ENCODE data around the gene LRRC58.
"Not testable (repeated sequence)": the region's sequence is repeated elsewhere in the genome, so short reads cannot be mapped to it uniquely, and the experiment has no call there.

Gene LRRC58

DNA sequence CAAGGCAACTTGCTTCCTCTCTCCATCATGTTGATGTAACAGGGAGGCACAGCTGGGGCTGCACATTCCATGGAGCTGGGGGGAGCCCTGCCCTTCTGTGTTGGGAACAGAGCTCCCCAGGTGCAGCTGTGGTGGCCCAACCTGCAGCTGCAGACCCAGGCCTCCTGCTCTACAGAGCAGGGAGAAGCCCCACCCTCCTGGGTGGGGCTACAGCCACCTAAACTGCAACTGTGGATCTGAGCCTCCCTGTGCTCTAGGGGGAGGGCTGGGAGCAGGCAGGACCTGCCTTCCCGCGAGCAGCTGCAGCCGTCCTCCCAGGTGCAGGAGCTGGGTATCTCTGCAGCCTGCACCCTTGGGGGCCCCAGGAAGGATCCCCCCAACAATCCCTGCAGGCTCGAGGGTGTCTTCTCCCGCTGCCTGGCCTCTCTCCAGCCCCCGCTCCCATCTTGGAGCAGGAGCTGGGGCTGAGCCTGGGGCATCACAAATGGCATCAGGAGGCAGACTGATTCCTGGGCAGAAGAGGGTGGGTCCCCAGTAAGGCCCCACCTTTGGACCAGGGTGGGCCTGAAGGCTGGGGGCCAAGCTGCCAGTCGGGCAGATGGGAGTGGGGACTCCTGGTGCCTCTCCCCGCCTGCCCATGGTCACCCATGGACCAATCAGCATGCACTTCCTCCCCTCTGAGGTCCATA lies 7.4 kb downstream of the LRRC58 start:
- no peak overlapping the region for H3K4me3 ChIP-seq (ENCODE audit: low read length)
- DNase-seq (ENCODE audit: low read depth), result no peak
- TF ChIP-seq CTCF (conservative IDR thresholded peaks at IDR 0.05; ENCODE audit: low read length), result no peak

DNA sequence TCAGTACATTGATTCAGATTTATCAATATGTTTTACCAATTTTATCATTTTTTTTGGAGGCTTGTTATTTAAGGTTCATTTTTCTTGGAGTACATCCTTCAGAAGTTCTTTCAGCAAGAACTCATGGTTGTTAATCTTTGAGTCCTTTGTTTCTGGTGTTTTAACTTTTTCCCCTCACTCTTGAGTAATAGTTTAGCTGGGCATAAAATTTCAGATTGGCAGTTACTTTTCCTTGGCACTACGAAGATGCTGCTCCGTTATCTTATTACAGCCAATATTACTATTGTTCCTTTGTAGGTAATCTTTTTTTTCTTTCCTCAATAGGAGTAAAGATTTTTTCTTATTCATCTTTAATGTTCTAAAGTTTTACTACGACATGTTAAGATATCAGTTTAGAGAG lies 9.8 kb downstream of the LRRC58 start:
- DNase-seq (ENCODE audit: low read depth), result no peak
- H3K4me3 ChIP-seq (ENCODE audit: low read length), result no peak overlapping the region
- TF ChIP-seq CTCF (conservative IDR thresholded peaks at IDR 0.05; ENCODE audit: low read length), result no peak

DNA sequence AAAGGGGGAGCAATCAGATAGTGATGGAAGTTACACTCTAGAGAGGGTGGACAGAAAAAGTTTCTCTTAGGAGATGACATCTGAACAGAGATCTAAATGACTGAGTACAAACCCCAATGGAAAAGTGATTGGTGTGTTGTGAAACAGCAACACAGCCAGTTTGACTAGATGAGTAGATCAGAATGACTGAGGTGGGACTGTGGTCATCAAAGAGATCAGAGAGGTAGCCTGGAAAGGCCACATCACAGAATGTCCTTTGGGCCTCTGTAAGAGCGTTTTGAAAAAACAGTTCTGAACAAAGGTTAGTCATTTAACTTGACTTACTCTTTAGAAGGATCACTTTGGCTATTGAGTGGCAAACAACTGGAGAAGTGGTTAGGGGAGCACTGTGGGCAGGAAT lies 10.6 kb downstream of the LRRC58 start:
- TF ChIP-seq CTCF (conservative IDR thresholded peaks at IDR 0.05; ENCODE audit: low read length), result no peak
- DNase-seq (ENCODE audit: low read depth), result no peak
- no peak overlapping the region for H3K4me3 ChIP-seq (ENCODE audit: low read length)

- no peak for TF ChIP-seq CTCF (conservative IDR thresholded peaks at IDR 0.05; ENCODE audit: low read length)
- no peak for DNase-seq (ENCODE audit: low read depth)
- H3K4me3 ChIP-seq (ENCODE audit: low read length), result no peak overlapping the region
Observed at GRCh38 chr3:120332646-120333045, 16.5 kb downstream of the LRRC58 start.

DNA sequence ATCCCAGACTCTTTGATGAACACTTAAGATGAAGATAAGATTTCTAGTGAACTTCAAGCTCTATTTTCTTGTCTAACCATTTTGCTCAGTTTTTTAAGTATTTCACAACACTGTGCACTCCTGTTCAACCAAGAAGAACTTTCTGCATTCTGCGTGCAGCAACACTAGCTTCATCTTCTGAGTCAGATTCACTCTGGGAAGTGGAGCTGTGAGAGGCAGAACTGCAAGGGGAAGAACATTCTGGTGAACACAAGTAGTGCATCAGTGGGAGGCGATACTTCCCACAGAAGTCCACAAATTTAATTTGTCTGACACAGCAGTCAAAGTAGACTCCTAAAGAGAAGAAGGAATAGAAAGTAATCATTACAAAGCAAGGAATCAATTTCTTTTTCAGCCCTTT lies 18.1 kb downstream of the LRRC58 start:
- DNase-seq (ENCODE audit: low read depth), result no peak
- no peak for TF ChIP-seq CTCF (conservative IDR thresholded peaks at IDR 0.05; ENCODE audit: low read length)
- no peak overlapping the region for H3K4me3 ChIP-seq (ENCODE audit: low read length)

GRCh38 chr3:120326784-120327183 lies 22.4 kb downstream of the LRRC58 start:
- no peak for TF ChIP-seq CTCF (conservative IDR thresholded peaks at IDR 0.05; ENCODE audit: low read length)
- DNase-seq (ENCODE audit: low read depth), result no peak
- no peak overlapping the region for H3K4me3 ChIP-seq (ENCODE audit: low read length)

GRCh38 chr3:120324190-120324589 lies 25.0 kb downstream of the LRRC58 start:
- no peak overlapping the region for H3K4me3 ChIP-seq (ENCODE audit: low read length)
- peak; percentile 2 for DNase-seq (ENCODE audit: low read depth)
- TF ChIP-seq CTCF (conservative IDR thresholded peaks at IDR 0.05; ENCODE audit: low read length), result no peak

GRCh38 chr3:120323761-120324160 lies 25.4 kb downstream of the LRRC58 start:
- not testable (repeated sequence) for DNase-seq (ENCODE audit: low read depth)

More at GRCh38 chr3:120323761-120324160, 25.4 kb downstream of the LRRC58 start:
- H3K4me3 ChIP-seq (ENCODE audit: low read length), result not testable (repeated sequence)
